ENCODE data around the gene BBX.

Gene BBX

GRCh38 chr3:107791450-107791849, 268.7 kb downstream of the BBX start:
- no peak for TF ChIP-seq CTCF (IDR thresholded peaks at IDR 0.05; ENCODE audit: low read depth, low read length)
- no peak for DNase-seq (ENCODE audit: extremely low read depth, low read depth)

GRCh38 chr3:107794664-107795443, 272.1 kb downstream of the BBX start:
- DNase-seq (ENCODE audit: extremely low read depth, low read depth): no peak
- peak; percentile 50 for TF ChIP-seq CTCF (IDR thresholded peaks at IDR 0.05; ENCODE audit: low read depth, low read length)

GRCh38 chr3:107795514-107796094, 272.8 kb downstream of the BBX start:
- TF ChIP-seq CTCF (IDR thresholded peaks at IDR 0.05; ENCODE audit: low read depth, low read length): no peak

GRCh38 chr3:107796791-107797190, 274.0 kb downstream of the BBX start:
- no peak for TF ChIP-seq CTCF (IDR thresholded peaks at IDR 0.05; ENCODE audit: low read depth, low read length)
- peak; percentile 10 for DNase-seq (ENCODE audit: extremely low read depth, low read depth)

More at GRCh38 chr3:107795514-107796094, 272.8 kb downstream of the BBX start:
- no peak for DNase-seq (ENCODE audit: extremely low read depth, low read depth)

GRCh38 chr3:107797586-107797985, 274.8 kb downstream of the BBX start:
- TF ChIP-seq CTCF (IDR thresholded peaks at IDR 0.05; ENCODE audit: low read depth, low read length): no peak
- DNase-seq (ENCODE audit: extremely low read depth, low read depth): no peak

GRCh38 chr3:107798381-107798780, 275.6 kb downstream of the BBX start:
- no peak for TF ChIP-seq CTCF (IDR thresholded peaks at IDR 0.05; ENCODE audit: low read depth, low read length)
- DNase-seq (ENCODE audit: extremely low read depth, low read depth): no peak

- no peak for TF ChIP-seq CTCF (IDR thresholded peaks at IDR 0.05; ENCODE audit: low read depth, low read length)
- no peak for DNase-seq (ENCODE audit: extremely low read depth, low read depth)
These were observed 277.9 kb downstream of the BBX start for GRCh38 chr3:107800710-107801109.
